ENCODE results near the gene DDX39A. TPM values are rescaled to one million over a fixed set of nuclear protein-coding genes. Genes with fewer than 3 reads are reported as not detected.

DDX39A gene
- polyA plus RNA-seq, 1 donor from 2014 or later = 76.4 TPM

DNA sequence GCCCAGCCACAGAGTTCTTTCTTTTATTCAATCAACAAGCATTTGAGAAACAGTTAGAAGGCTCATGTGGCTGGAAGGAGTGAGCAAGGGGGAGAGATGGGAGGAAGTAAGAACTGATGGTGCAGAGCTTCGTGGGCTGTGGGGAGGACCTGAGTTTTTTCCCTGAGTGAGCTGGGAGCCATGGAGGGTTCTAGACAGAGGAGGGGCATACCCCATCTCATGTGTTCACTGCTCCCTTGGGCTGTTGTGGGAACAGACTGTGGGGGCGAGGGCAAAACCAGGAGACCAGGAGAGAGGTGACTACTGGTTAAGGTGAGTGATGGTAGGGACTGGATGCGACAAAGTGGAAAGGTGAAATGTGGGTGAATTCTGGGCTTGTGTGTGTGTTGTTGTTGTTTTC, 11.6 kb upstream of the DDX39A start:
- Histone ChIP-seq H3F3A (ENCODE audit: insufficient read depth, low read length, poor library complexity, severe bottlenecking) (no peaks in the 10 kb centered on the region), H3K79me2 (replicated peaks; ENCODE audit: insufficient read depth, low read length) (peaks cover 3% of the 10 kb centered on the region), H3K4me2 (ENCODE audit: low read length) (no peak overlapping the region), H3K4me3 (ENCODE audit: low read length) (no peak overlapping the region), H4K20me1 (ENCODE audit: insufficient read depth) (no peaks in the 10 kb centered on the region), H3K36me3 (ENCODE audit: insufficient read depth, low read length) (no peaks in the 10 kb centered on the region), H3K9me3 (ENCODE audit: low read length) (no peaks in the 10 kb centered on the region), H3K27me3 (ENCODE audit: insufficient read depth, low read depth, low read length) (no peaks in the 10 kb centered on the region), H3K9ac (ENCODE audit: low read length) (no peak overlapping the region), H2AFZ (ENCODE audit: low read depth, low read length) (no peak overlapping the region), H3K9me2 (ENCODE audit: insufficient read depth, low read length) (no peaks in the 10 kb centered on the region), H3K27ac (ENCODE audit: low read length) (no peak overlapping the region)
- TF ChIP-seq TAF1 (IDR thresholded peaks at IDR 0.05; ENCODE audit: low read depth) = no peak
- no peak for TF ChIP-seq REST (IDR thresholded peaks at IDR 0.05; ENCODE audit: borderline replicate concordance)
- TF ChIP-seq MXI1 (conservative IDR thresholded peaks at IDR 0.05; ENCODE audit: poor library complexity, severe bottlenecking) = no peak
- TF ChIP-seq, protein P1, sequence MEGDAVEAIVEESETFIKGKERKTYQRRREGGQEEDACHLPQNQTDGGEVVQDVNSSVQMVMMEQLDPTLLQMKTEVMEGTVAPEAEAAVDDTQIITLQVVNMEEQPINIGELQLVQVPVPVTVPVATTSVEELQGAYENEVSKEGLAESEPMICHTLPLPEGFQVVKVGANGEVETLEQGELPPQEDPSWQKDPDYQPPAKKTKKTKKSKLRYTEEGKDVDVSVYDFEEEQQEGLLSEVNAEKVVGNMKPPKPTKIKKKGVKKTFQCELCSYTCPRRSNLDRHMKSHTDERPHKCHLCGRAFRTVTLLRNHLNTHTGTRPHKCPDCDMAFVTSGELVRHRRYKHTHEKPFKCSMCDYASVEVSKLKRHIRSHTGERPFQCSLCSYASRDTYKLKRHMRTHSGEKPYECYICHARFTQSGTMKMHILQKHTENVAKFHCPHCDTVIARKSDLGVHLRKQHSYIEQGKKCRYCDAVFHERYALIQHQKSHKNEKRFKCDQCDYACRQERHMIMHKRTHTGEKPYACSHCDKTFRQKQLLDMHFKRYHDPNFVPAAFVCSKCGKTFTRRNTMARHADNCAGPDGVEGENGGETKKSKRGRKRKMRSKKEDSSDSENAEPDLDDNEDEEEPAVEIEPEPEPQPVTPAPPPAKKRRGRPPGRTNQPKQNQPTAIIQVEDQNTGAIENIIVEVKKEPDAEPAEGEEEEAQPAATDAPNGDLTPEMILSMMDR (IDR thresholded peaks at IDR 0.05; ENCODE audit: poor library complexity, severe bottlenecking) = no peak
- TF ChIP-seq EP300 (conservative IDR thresholded peaks at IDR 0.05; ENCODE audit: poor library complexity, severe bottlenecking) = no peak
- no peak for TF ChIP-seq POLR2AphosphoS5 (IDR thresholded peaks at IDR 0.05)
- TF ChIP-seq SMC3 (conservative IDR thresholded peaks at IDR 0.05; ENCODE audit: poor library complexity) = no peak
- no peak for TF ChIP-seq EZH2 (IDR thresholded peaks at IDR 0.05; ENCODE audit: borderline replicate concordance, insufficient read depth, low read length, poor library complexity, severe bottlenecking)
- TF ChIP-seq RAD21 (conservative IDR thresholded peaks at IDR 0.05) = no peak

DNA sequence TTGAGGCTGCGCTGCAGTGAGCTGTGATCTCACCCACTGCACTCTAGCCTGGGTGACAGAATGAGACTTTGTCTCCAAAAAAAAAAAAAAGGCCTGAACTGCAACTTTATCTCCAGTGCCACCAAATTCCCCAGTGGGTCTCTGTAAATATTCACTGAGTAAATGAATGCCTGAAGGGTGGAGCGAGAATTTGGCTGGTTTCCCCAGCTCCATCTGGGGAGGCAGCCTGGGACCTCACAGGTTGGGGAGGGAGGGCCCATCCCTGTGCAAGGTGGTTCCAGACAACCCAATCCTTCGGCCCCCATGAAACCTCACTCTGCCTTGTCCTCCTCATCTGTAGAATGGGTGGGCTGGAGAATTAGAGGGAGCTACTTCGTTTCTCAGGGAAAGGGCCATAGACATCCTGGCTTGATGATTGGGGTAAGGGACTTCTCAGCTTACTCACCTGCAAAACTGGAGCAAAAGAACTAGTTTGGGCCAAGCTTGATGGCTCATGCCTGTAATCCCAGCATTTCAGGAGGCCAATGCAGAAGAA, 9.8 kb upstream of the DDX39A start:
- Histone ChIP-seq H3K36me3 (ENCODE audit: insufficient read depth, low read length) (no peaks in the 10 kb centered on the region), H3K9me3 (ENCODE audit: low read length) (no peaks in the 10 kb centered on the region), H2AFZ (ENCODE audit: low read depth, low read length) (no peak overlapping the region), H3K9me2 (ENCODE audit: insufficient read depth, low read length) (no peaks in the 10 kb centered on the region), H3F3A (ENCODE audit: insufficient read depth, low read length, poor library complexity, severe bottlenecking) (no peaks in the 10 kb centered on the region), H4K20me1 (ENCODE audit: insufficient read depth) (no peaks in the 10 kb centered on the region), H3K79me2 (replicated peaks; ENCODE audit: insufficient read depth, low read length) (peaks cover 3% of the 10 kb centered on the region), H3K4me3 (ENCODE audit: low read length) (no peak overlapping the region), H3K9ac (ENCODE audit: low read length) (no peak overlapping the region), H3K4me2 (ENCODE audit: low read length) (no peak overlapping the region), H3K27me3 (ENCODE audit: insufficient read depth, low read depth, low read length) (no peaks in the 10 kb centered on the region), H3K27ac (ENCODE audit: low read length) (no peak overlapping the region)
- no peak for TF ChIP-seq SMC3 (conservative IDR thresholded peaks at IDR 0.05; ENCODE audit: poor library complexity)
- TF ChIP-seq EP300 (conservative IDR thresholded peaks at IDR 0.05; ENCODE audit: poor library complexity, severe bottlenecking) = no peak
- no peak for TF ChIP-seq MXI1 (conservative IDR thresholded peaks at IDR 0.05; ENCODE audit: poor library complexity, severe bottlenecking)
- TF ChIP-seq, protein P1 (IDR thresholded peaks at IDR 0.05; ENCODE audit: poor library complexity, severe bottlenecking) = no peak
- TF ChIP-seq REST (IDR thresholded peaks at IDR 0.05; ENCODE audit: borderline replicate concordance) = no peak
- TF ChIP-seq EZH2 (IDR thresholded peaks at IDR 0.05; ENCODE audit: borderline replicate concordance, insufficient read depth, low read length, poor library complexity, severe bottlenecking) = no peak
- no peak for TF ChIP-seq TAF1 (IDR thresholded peaks at IDR 0.05; ENCODE audit: low read depth)
- no peak for TF ChIP-seq POLR2AphosphoS5 (IDR thresholded peaks at IDR 0.05)
- TF ChIP-seq RAD21 (conservative IDR thresholded peaks at IDR 0.05) = no peak
